ENCODE measurements around the gene ADGRB2. TPM values are rescaled to one million over a fixed set of nuclear protein-coding genes. Genes with fewer than 3 reads are reported as not detected.

ADGRB2 gene
- total and polyA plus RNA-seq, 2 donors (not counting 1 experiment from before 2014, with no cell fraction given), result 4.4 to 10.4 TPM

- Histone ChIP-seq H4K20me1 (ENCODE audit: control insufficient read depth, extremely low read depth, insufficient read depth, low read length) (no peaks in the 10 kb centered on the region), H3K4me2 (ENCODE audit: extremely low read depth, insufficient read depth, low read length) (no peak overlapping the region), H3K27ac (ENCODE audit: insufficient read depth, low read length) (no peak overlapping the region), H3K9ac (ENCODE audit: insufficient read depth, low read length) (no peak overlapping the region), H3K79me2 (ENCODE audit: control insufficient read depth, insufficient read depth, low read length) (no peaks in the 10 kb centered on the region), H3K36me3 (ENCODE audit: control insufficient read depth, insufficient read depth, low read length) (no peaks in the 10 kb centered on the region), H2AFZ (ENCODE audit: low read length) (no peak overlapping the region), H3K27me3 (ENCODE audit: control insufficient read depth, insufficient read depth, low read length) (no peaks in the 10 kb centered on the region), H3K9me3 (ENCODE audit: control insufficient read depth, insufficient read depth, low read depth, low read length) (no peaks in the 10 kb centered on the region), H3K4me1 (ENCODE audit: control insufficient read depth, extremely low read depth, insufficient read depth, low read length) (peaks cover 28% of the 10 kb centered on the region), H3K4me3 (replicated peaks in 1 of 4; ENCODE audit: control extremely low read depth in 1 of 4, insufficient read depth in 1 of 4, low read depth in 3 of 4, low read length in 4 of 4) (no peak overlapping the region)
- DNase-seq (ENCODE audit: low read depth in 2 of 2), result no peak
- no peak for TF ChIP-seq EZH2 (IDR thresholded peaks at IDR 0.05; ENCODE audit: low read length, missing control alignments)
- no peak for TF ChIP-seq CTCF (conservative IDR thresholded peaks at IDR 0.05 in 1 of 2, IDR thresholded peaks at IDR 0.05 in 1 of 2; ENCODE audit: low read depth in 1 of 2, low read length in 2 of 2)
Measured at GRCh38 chr1:31757989-31758388, 6.2 kb downstream of the ADGRB2 start.

GRCh38 chr1:31757204-31757679 is 6.9 kb downstream of the ADGRB2 start:
- Histone ChIP-seq H3K36me3 (ENCODE audit: control insufficient read depth, insufficient read depth, low read length) (no peaks in the 10 kb centered on the region), H3K4me3 (replicated peaks in 1 of 4; ENCODE audit: control extremely low read depth in 1 of 4, insufficient read depth in 1 of 4, low read depth in 3 of 4, low read length in 4 of 4) (no peak overlapping the region)

GRCh38 chr1:31756578-31756977 is 7.6 kb downstream of the ADGRB2 start:
- Histone ChIP-seq H3K4me1 (ENCODE audit: control insufficient read depth, extremely low read depth, insufficient read depth, low read length) (peaks cover 22% of the 10 kb centered on the region), H3K9me3 (ENCODE audit: control insufficient read depth, insufficient read depth, low read depth, low read length) (no peaks in the 10 kb centered on the region), H4K20me1 (ENCODE audit: control insufficient read depth, extremely low read depth, insufficient read depth, low read length) (no peaks in the 10 kb centered on the region), H3K27ac (ENCODE audit: insufficient read depth, low read length) (no peak overlapping the region), H3K27me3 (ENCODE audit: control insufficient read depth, insufficient read depth, low read length) (no peaks in the 10 kb centered on the region), H3K79me2 (ENCODE audit: control insufficient read depth, insufficient read depth, low read length) (no peaks in the 10 kb centered on the region), H3K4me3 (replicated peaks in 1 of 4; ENCODE audit: control extremely low read depth in 1 of 4, insufficient read depth in 1 of 4, low read depth in 3 of 4, low read length in 4 of 4) (no peak overlapping the region), H3K36me3 (ENCODE audit: control insufficient read depth, insufficient read depth, low read length) (no peaks in the 10 kb centered on the region), H2AFZ (ENCODE audit: low read length) (no peak overlapping the region), H3K4me2 (ENCODE audit: extremely low read depth, insufficient read depth, low read length) (no peak overlapping the region), H3K9ac (ENCODE audit: insufficient read depth, low read length) (no peak overlapping the region)
- TF ChIP-seq EZH2 (IDR thresholded peaks at IDR 0.05; ENCODE audit: low read length, missing control alignments) (no peak), CTCF (conservative IDR thresholded peaks at IDR 0.05 in 1 of 2, IDR thresholded peaks at IDR 0.05 in 1 of 2; ENCODE audit: low read depth in 1 of 2, low read length in 2 of 2) (no peak)
- DNase-seq (ENCODE audit: low read depth in 2 of 2), result no peak

More at GRCh38 chr1:31757204-31757679, 6.9 kb downstream of the ADGRB2 start:
- H4K20me1 ChIP-seq (ENCODE audit: control insufficient read depth, extremely low read depth, insufficient read depth, low read length), result no peaks in the 10 kb centered on the region
- peaks cover 27% of the 10 kb centered on the region for H3K4me1 ChIP-seq (ENCODE audit: control insufficient read depth, extremely low read depth, insufficient read depth, low read length)
- no peaks in the 10 kb centered on the region for H3K27me3 ChIP-seq (ENCODE audit: control insufficient read depth, insufficient read depth, low read length)
- H3K4me2 ChIP-seq (ENCODE audit: extremely low read depth, insufficient read depth, low read length), result no peak overlapping the region
- no peaks in the 10 kb centered on the region for H3K79me2 ChIP-seq (ENCODE audit: control insufficient read depth, insufficient read depth, low read length)
- TF ChIP-seq EZH2 (IDR thresholded peaks at IDR 0.05; ENCODE audit: low read length, missing control alignments), result no peak
- no peak for TF ChIP-seq CTCF (conservative IDR thresholded peaks at IDR 0.05 in 1 of 2, IDR thresholded peaks at IDR 0.05 in 1 of 2; ENCODE audit: low read depth in 1 of 2, low read length in 2 of 2)
- H3K9ac ChIP-seq (ENCODE audit: insufficient read depth, low read length), result no peak overlapping the region
- no peak overlapping the region for H3K27ac ChIP-seq (ENCODE audit: insufficient read depth, low read length)
- no peaks in the 10 kb centered on the region for H3K9me3 ChIP-seq (ENCODE audit: control insufficient read depth, insufficient read depth, low read depth, low read length)
- H2AFZ ChIP-seq (ENCODE audit: low read length), result no peak overlapping the region
- no peak for DNase-seq (ENCODE audit: low read depth in 2 of 2)
